HG02870 (cell line): ENCODE data around the gene ZNF664.

Experiments
- ATAC-seq: cut with Tn5 transposase; IDR thresholded peaks from one replicate; pipeline ENCODE4 v1.9.1; 2021; ENCODE audit warnings: mild to moderate bottlenecking, moderate library complexity; ENCODE audit not compliant: unreplicated experiment

Gene ZNF664

DNA sequence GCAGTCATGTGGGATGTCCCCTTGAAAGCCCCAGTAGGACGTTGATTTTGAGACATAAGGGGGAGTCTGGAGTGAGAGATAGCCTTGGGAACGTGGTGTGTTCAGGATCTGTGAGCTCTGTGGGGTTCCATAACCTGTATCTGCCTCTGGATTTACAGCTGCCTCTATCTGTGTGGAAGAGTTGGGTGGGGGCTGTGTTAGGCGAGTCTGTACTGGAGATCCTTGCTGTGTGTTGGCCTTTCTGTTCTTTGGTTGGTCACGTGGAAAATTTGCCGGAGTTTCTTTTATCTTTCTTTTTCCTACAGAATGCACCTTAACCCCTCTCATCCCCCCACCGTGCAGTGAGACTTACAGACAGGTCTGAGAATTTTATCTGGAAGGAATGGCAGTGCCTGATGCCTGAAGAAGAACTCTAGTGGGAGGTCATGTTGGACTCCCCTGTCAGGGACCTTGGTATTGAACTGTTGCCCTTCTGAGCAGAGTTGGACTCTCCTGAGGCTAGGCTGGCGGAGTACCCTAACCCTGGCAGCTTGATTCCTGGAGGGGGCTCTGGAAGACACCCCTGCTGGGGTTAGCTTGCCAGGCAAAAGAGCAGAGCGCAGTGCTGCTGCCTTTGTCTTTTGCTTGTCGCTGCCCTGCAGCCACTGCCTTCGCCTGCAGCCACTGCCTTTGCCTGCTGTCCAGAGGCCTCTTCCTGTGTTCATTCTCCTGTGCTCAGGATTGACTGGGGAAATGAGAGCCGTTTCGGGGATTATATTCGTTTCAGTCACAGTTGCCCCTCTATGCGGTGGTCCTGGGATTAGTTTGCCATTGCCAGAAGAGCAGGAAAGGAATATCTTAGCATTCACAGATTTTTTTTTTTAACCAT, 34.1 kb downstream of the ZNF664 start:
- ATAC-seq: no peak

DNA sequence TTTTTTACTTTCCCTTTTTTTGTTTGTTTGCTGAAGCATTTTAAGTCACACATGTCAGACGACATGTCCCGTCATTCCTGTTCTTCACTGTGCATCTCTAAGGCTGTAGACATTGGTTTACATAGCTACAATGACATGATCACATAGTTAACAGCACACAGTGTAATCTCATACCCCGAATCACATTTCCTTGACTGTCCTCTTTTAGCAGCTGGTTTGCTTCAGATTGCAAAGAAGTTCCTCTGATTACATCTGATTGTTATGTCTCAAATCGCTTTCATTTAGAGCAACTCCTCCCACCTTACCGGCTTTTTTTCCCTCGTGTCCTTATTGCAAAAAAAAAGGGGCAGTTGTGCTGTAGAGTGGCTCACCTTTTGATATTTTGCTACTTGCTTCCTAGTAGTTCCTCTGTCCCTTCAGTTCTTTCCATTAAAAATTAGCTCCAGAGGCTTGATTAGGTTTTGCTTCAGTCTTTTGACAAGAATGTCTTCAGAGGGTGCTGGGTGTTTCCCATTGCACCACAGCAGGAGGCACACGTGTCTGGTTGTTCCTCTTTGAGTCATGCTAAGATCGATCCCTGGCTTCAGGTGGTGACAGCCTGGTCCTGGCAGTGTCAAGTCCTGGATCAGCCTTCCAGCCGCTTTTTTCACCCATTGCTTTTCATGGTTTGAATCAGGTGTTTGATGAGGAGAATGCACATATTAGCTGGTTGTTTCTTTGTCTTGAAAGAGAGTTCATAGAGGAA, 35.0 kb downstream of the ZNF664 start:
- no peak for ATAC-seq

DNA sequence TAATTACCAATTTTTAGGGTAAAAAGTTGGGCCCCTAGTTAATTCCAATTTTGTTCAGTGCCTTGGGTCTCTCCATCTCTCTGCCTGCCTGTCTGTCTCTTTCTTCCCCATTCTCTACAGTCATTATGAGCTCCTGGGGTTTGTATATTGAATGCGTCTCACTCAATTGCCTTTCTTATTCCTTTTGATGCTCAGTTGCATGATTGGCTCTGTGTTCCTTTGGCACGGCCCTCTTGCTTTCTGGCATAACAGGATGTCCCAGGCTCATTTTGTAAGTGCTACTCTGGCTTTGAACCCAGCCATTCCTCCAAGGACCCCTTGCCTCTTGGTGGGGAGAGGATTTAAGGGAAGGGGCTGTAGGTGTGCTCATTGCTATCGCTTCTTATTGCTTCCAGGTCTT, 35.6 kb downstream of the ZNF664 start:
- no peak for ATAC-seq

DNA sequence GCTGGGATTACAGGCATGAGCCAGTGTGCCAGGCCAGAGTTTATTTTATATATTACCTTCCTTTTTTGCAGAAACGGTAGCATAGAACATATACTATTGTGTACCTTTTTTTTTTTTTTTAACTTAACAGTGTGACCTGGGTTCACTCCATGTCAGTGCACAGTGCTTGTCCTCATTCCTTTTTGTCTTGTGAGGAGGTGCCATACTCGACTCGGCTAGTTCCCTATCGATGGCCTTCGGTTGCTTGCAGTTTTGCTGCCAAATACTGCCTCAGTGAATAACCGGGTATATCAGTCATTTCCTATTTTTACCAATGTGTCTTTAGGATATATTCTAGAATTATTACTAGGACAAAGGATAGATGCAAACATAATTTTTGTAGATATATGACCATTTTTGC, 36.8 kb downstream of the ZNF664 start:
- ATAC-seq: no peak

DNA sequence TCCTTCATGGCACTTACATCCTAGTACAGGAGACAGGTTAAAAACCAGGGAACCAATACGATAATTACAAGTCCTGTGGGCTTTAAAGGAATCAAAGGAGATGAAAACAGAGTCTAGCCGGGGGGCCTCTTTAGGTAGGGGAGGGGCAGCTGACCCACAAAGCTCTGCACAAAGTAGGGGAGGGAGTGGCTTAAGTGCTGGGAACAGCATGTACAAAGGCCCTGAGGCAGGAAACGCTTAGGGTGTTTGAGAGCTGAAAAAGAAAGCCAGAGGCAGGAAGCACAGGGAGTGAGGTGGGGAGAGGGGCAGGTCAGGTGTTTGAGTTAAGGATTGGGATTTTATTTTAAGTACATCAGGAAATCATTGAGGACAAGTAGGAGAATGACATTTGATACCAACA, 37.7 kb downstream of the ZNF664 start:
- ATAC-seq: no peak

DNA sequence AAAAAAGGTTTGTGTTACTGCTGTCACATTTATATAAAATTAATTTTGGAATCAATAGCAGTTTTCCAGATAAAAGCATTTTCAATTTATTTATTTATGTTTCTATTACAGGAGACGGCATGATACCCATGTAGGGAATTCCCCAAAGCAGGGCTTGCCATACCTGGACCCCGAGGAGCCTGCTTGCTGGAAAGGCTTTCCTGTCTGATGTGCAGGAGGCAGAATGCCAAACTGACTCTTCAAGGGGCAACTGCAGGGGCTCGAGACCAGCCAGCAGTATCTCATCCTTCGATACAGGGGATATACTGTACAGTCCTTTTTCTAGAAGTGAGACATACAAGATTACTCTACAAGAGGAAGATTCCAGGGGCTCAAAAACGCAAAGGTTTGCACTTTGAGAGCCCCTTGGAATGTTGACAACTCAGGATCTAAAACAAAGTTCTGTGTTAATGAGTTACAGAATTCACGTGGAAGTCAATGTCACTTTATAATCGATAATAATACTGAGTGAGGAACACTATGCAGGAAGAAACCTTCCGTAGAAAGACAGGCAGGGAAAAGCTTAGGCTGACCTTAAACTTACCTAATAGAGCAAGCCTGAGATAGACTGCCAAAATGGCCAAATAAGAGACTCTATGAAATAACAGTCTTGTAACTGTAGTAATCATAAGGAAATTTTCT, 38.6 kb downstream of the ZNF664 start:
- ATAC-seq: no peak

DNA sequence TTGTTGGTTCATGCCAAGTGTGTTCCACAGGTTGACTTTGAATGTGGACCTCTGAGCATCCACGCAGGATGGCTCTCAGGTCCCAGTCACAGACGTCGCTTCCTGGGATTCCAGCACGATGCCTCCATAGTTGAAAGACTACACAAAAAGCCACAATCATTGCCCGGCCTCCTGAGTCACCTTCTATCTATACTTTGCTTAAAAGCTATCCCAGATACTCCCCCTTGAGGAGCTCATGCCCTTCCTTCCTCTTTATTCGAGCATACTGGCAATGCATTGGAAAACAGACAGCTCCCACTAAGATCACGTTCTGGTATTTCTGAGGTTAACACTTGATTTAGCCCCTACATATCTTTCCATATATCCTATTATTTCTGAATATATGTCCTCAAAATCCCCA, 40.1 kb downstream of the ZNF664 start:
- ATAC-seq: no peak

DNA sequence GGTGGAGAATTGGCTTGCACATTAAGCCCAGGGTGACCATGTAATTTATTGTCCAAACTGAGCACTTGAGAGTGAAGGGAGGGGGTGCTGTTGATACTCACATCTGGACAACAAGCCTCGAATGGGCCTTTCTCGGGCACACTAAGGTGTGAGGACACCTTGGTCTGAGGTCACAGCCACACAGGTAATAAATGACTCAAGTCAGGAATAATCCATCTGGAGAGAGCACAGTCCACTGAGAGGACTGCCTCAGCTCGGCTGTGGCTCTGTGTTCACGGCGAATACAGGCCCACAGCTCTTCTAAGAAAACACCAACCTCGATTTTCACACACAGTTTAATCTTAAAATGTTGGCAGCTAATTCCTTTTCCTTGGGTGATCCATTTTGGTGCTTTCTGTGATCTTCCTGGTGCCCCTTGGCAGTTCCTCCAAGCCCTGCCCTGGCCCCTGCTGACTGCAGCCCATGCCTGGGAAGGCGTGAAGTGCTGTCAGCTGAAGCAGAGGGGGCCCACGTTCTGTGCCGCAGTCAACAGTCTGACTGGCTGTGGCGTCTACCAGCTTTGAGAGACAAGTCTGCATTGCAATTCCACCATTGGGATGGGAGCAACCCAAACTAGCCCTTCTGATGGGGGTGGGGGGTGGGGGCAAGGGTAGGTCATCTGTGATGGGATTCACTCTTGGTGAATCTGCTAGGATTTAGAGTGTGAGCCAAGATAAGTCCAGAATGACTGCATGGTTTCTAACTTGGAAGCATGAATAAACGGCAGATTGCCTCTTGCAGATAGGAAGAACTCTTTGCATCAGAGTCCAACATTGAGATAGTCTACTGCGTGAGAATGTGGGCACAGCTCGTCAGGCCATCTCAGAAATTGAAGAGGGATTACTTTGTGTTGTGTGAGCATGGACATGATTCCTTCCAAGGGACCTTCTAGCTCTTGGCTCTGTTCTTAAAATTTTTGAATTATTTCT, 42.8 kb downstream of the ZNF664 start:
- no peak for ATAC-seq

DNA sequence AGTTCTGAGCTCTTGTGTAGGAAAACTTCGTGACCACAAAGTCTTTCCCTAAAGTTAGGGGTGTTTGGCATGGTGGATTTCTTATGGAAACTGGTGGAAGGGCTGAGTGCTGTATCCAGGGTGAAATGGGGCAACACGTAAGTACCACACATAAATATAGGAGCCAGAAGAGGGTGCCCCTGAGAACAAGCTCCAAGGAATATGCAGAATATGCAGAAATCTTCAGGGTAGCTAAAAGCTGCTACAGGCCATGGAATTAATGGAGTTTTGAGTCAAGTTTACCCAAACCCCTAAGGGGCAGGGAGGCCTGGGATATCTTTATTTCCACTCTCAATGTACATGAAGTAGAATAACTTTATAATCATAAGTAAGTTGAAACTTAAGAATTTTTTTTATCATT, 44.0 kb downstream of the ZNF664 start:
- no peak for ATAC-seq

DNA sequence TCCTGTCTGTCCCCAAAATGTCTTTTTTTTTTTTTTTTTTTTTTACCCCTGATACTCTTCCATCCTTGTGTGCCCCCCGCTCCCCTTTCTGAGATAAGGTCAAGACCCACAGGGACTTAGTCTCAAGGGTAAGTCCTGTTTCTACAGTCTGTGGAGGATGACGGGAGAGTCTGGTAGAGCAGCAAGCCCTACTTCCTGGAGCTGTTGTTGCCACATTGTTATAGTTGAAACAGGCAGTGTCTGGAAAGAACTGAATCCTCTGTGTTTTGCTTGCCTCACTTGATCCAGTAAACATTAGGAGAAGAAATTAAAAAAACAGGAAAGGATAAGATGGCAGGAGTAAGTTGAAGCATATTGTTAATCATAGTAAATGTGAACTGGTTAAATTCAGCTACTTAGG, 45.5 kb downstream of the ZNF664 start:
- no peak for ATAC-seq

DNA sequence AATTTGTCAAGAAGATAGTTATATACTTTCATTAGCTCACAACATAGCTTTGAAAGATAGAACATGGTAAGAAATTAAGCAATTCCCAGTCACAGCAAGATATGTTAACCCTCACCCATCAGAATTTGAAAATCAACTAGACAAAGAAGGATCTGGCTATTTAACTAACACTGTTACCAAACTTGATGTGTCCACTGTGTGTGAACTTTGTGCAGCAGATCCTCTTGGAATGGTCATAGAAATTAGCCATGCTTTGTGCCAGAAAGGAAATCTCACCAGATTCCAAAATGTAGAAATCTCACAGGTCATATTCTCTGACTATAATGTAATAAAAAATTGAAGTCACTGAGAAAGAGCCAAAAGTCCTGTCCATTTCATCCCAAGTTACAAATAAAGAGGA, 46.1 kb downstream of the ZNF664 start:
- no peak for ATAC-seq

DNA sequence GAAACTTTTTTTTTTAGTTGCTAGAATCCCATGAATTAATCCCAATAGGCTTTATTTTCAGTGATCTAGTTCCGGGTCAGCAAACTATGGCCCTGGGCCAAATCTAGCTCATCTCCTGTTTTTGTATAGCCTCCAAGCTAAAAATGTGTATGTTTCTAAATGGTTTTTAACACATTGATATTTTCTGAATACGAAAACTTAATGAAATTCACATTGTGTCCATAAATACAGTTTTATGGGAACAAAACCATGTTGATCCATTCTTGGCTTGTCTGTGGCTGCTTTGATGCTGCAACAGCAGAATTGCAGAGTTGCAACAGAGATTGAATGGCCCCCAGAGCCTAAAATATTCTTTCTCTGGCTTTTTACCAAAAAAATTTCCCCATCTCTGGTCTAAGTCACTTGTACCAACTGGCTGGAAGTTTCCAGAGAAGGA, 47.5 kb downstream of the ZNF664 start:
- ATAC-seq: no peak

DNA sequence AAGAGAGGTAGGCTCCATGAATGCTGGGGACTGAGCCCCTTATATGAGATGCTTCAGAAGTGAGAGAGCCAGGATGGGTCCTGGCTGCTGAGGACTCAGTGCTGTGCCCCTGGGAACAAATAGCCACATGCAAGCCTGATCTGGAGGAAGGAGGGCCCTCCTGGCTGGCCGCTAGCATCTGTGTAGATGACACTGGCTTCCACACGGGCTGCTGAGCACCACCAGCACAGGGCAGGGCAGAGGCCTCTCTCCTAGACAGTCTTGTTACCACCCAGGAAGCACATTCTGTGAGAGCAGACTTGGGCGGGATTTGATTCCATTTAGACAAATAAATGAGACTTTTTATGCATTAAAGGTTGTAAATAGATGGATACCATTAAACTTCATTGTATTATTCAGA, 48.0 kb downstream of the ZNF664 start:
- no peak for ATAC-seq

DNA sequence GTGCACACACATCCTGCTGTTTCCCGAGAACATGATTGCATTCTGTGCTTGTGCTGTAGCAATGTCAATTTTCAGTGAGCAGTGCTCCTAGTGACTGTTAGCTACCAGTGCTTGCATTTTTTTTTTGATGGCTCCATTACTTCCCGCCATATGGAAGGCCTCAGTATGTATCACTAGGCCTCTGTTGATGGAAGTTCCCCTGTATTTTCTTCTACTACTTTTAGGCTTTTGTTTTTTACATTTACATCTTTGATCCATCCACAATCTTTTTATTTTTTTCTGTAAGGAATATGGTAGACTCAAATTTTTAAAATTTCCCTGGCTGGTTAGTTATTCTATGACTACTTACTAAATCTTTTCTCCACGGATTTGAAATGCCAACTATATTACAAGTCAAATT, 49.1 kb downstream of the ZNF664 start:
- ATAC-seq: no peak

DNA sequence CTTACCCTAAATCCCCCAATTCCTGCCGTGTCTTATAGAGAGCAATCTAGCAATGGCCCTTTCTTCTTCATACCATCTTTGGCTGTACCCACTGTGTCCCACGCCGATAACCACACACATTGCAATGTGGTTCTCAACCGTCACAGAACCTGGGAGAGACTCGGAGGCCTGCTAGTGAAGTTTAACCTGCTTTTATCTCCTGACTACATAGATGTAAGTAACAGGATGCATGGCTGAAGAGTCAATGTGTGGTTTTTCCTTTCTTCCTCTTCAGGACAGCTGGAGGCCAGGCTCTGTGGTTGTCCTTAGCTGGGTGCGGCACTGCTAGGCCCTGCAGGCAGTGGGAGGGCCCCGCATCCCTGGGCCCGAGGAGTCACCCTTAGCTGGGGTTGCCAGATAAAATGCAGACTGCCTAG, 51.3 kb downstream of the ZNF664 start:
- ATAC-seq: no peak

DNA sequence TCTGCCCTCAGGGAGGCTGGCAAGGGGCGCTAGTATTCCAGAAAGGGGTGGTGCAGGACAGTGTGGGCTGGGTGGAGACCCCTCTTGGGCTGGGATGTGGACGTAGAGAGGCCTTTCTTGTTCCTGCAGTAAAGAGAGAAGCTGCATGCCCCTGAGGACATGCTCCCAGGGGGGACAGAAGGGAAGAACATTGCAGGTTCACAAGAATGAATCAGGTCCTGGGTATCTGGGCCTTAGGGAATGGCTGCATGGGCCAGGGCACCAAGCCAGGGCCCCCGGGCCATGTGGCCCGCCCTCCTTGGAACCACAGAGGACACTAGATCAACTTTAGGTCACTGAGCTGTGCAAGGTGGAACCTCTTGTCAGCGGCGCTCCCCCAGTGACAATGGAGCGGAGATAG, 51.8 kb downstream of the ZNF664 start:
- ATAC-seq: no peak

DNA sequence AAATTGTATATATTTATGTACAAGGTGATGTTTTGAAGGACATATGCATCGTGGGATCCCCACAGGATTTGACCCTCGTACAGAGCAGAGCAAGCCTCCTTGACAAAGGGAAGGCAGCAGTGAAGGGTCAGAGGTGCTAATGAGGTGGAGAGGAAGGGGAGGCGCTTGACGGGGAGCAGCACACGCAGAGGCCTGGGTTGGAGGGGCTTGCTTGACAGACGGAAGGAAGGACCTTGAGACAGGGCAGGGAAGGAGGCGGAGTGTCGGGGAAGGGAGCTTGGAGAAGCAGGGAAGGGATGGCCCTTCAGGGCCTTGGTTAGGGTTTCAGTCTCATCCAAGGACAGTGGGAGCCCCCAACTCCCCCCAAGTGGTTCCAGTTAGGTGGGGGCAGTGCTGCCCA, 52.6 kb downstream of the ZNF664 start:
- ATAC-seq: no peak

DNA sequence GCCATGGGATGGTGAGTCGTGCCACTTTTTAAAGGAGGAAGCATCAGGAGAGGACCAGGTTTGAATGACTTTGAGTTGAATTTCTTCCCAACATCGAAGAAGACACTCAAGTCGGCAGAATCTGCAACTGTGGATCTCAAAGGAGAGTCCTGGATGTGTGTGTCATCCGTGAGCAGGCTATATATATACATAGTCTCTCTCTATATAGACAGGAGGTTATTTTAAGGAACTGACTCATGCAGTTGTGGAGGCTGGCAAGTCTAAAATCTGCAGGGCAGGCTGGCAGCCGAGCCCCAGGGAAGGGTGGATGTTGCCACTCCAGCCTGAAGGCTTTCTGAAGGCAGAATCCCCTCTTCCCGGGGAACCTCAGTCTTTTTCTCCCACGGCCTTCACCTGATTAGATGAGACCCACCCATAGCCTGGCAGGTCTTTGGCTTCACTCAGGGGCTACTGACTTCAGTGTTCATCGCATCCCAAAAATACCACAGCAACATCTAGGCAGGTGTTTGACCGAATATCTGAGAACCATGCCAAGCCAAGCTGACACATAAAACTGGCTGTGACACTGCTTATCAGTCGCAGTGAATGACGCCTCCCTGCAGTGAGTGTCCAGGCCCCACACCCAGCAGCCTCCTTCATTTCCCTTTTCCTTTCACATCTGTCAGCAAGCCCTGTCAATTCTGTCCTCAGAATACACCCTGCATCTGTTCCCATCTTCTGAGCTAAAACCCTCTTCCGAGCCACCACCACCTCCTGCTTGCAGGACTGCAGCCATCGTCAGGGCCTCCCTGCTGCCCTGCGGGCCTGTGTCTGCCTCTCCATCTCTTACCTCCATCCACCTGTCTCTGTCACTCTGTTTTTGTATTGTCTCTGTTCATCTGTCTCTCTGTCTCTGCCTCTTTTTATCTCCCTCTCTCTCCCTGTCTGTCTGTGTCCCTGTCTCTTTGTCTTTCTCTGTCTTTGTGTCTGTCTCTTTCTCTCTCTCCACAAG, 54.0 kb downstream of the ZNF664 start:
- ATAC-seq: no peak

DNA sequence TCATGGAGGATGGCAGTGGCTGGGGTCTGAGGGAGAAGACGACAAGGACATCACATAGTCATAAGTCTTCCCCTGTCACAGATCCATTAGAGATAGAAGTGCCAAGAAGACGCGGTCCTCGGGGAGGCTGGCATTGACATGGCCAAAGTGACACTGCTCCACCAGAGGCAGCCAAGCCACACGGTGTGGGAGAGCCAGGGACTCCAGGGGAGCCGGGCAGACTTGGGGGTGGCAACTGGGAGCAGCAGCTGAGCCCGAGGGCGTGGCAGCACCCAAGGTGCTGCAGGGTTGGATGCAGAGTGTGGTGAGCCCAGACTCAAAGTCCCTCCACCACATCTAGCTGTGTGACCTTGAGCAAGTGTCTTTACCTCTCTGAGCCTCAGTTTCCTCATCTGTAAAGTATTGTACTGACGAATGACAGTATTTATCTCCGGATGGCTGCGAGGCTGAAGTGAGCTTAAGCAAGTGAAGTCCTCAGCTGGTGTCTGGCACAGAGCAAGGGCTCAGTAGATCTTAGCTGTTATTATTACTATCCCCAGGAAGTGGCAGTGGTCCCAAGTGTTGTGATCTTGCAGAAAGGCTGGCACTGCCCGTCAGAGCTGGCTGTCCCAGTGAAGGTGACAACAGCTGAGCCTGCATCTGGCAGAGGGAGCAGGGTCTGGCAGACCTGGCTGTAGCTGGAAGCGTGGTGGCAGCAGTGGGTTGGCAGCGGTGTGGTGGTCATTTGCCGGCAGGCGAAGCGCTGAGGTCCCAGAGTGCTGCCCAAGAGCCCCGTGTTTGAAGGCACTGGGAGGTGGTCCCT, 54.9 kb downstream of the ZNF664 start:
- no peak for ATAC-seq
